T-cell (primary cell): ENCODE results near the gene BICD1. TPM values are rescaled to one million over a fixed set of nuclear protein-coding genes. Genes with fewer than 3 reads are reported as not detected.
A peak's percentile ranks its signal among the peaks of the same experiment; 100 is the strongest.

Experiments
- ATAC-seq, 4 experiments: fragments of 200-7000 bp in 3 of 4; fragments of 150-1000 bp in 1 of 4; cut with Tn5 transposase; replicated peaks in 1 of 4; 1 replicate in 3 of 4; 2 replicates in 1 of 4; pipeline ENCODE4 v1.10.0; 2021; ENCODE audit warnings: moderate library complexity in 3 of 4, mild to moderate bottlenecking in 2 of 4, moderate number of reproducible peaks in 1 of 4
- CTCF ChIA-PET, 2 donors: fragments of 300-600 bp; sonication (Branson Sonifier 250); formaldehyde crosslinking; loops; one replicate each; lab custom pipeline; 2022; ENCODE audit warnings: antibody characterized with exemption in 2 of 2; lab: Charles Lee
- POLR2A ChIA-PET, 2 donors: fragments of 300-600 bp; sonication (Branson Sonifier 250); formaldehyde crosslinking; loops; one replicate each; lab custom pipeline; 2022; ENCODE audit warnings: antibody characterized with exemption in 2 of 2; lab: Charles Lee
- DNase-seq, 35 experiments: peaks; one replicate each; pipeline versions ENCODE4 v3.0.0 to v3.0.0-alpha.2; 2013 to 2023
- H3K27ac ChIP-seq: one replicate; pipeline ENCODE4 v1.5.1; 2013; ENCODE audit warnings: low read length
- H3K27me3 ChIP-seq, 2 experiments: replicated peaks in 1 of 2; 1 replicate in 1 of 2; 2 replicates in 1 of 2; pipeline versions ENCODE4 v1.6.1 to v1.7.0; 2013; ENCODE audit warnings: low read length in 1 of 2, mixed read lengths in 1 of 2; ENCODE audit not compliant: control insufficient read depth in 2 of 2, insufficient read depth in 2 of 2; ENCODE audit errors: extremely low read depth in 1 of 2
- H3K36me3 ChIP-seq, 2 donors: 1 replicate in 1 of 2; 2 replicates in 1 of 2; pipeline versions ENCODE4 v1.6.1 to v1.7.0; 2013; ENCODE audit warnings: low read length in 1 of 2; ENCODE audit not compliant: control insufficient read depth in 2 of 2, insufficient read depth in 1 of 2; ENCODE audit errors: extremely low read depth in 1 of 2
- H3K4me1 ChIP-seq, 2 experiments: 1 replicate in 1 of 2; 2 replicates in 1 of 2; pipeline versions ENCODE4 v1.6.1 to v1.7.0; 2013; ENCODE audit warnings: low read length in 2 of 2, mixed read lengths in 1 of 2; ENCODE audit not compliant: insufficient read depth in 2 of 2, control insufficient read depth in 1 of 2; ENCODE audit errors: extremely low read depth in 1 of 2
- H3K4me3 ChIP-seq, 2 donors: 1 replicate in 1 of 2; 2 replicates in 1 of 2; pipeline versions ENCODE4 v1.5.1 to v1.7.0; 2013; ENCODE audit warnings: mild to moderate bottlenecking in 2 of 2, low read length in 1 of 2, moderate library complexity in 1 of 2; ENCODE audit not compliant: control insufficient read depth in 1 of 2; ENCODE audit errors: extremely low read depth in 1 of 2
- H3K9me3 ChIP-seq: 2 replicates; pipeline ENCODE4 v1.7.0; 2013
- H3K27ac Mint-ChIP-seq, 2 donors: one replicate each; pipeline ENCODE4 v1.8.0; 2020 to 2021; ENCODE audit warnings: mild to moderate bottlenecking in 2 of 2, mixed read lengths in 2 of 2
- H3K27me3 Mint-ChIP-seq, 2 donors: one replicate each; pipeline ENCODE4 v1.8.0; 2021 to 2022; ENCODE audit warnings: mixed read lengths in 2 of 2
- H3K36me3 Mint-ChIP-seq: one replicate; pipeline ENCODE4 v1.8.0; 2021; ENCODE audit warnings: mixed read lengths
- H3K4me1 Mint-ChIP-seq, 3 donors: one replicate each; pipeline ENCODE4 v1.8.0; 2020 to 2022; ENCODE audit warnings: mixed read lengths in 3 of 3, mild to moderate bottlenecking in 1 of 3
- H3K4me3 Mint-ChIP-seq, 3 donors: one replicate each; pipeline ENCODE4 v1.8.0; 2020 to 2022; ENCODE audit warnings: mild to moderate bottlenecking in 3 of 3, mixed read lengths in 3 of 3, moderate library complexity in 3 of 3
- H3K9me3 Mint-ChIP-seq, 3 donors: one replicate each; pipeline ENCODE4 v1.8.0; 2020 to 2022; ENCODE audit warnings: mixed read lengths in 3 of 3
- WGBS: methylation state at CpG from one replicate; pipeline ENCODE4 v1.1.5; 2013; ENCODE audit warnings: missing lambda C conversion rate; ENCODE audit not compliant: insufficient coverage; 5-methylcytosine and 5-hydroxymethylcytosine counted together
- total RNA-seq, 35 experiments: library from RNA in 6 of 35; stranded (reverse) in 6 of 35; fragments of 120-200 nt in 1 of 35; gene quantifications; one replicate each; pipeline versions ENCODE4 v1.2.1 to v1.2.4 and lab custom pipeline; 2013 to 2026

The BICD1 gene
- total RNA-seq, 5 donors from 2014 or later (not counting 1 experiment from before 2014, with no cell fraction given), result 17.2 to 19.6 (median 19.1) TPM

DNA sequence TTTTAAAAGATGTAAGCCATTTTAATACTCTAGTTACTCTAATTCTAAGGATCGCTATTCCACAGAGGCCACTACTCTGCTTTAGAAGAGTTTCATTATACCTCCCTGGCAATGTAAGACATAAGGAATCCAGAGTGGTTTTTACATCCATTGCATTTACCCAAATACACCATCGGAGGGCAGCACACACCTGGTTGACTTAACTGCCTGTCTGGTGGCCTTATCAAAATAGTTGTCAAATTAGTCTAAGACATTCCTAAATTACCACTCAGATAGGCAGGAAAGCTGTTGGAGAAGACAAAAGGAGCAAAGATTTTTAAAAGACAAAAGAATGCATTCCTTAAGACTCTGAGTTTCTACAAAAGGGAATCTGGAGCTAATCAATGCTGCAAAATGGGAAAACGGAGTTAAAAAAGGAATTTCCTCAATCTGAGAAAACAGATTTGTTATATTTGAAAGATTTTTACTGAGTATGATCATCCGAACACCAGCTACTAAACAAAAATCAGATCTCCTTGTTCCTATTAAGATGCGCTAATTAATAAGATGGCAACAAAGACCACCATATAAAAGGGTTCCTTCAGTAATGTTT lies 258.9 kb downstream of the BICD1 start:
- Histone ChIP-seq H3K9me3 (no peaks in the 10 kb centered on the region), H3K36me3 (no peaks in the 10 kb centered on the region), H3K27me3 (no peaks in the 10 kb centered on the region), H3K4me3 (no peak overlapping the region), H3K27ac (no peak overlapping the region), H3K4me1 (no peaks in the 10 kb centered on the region)
- WGBS, result no CpG with 5 or more reads among the region's 5 CpGs
- no peak overlapping the region for H3K27ac Mint-ChIP-seq
- no peaks in the 10 kb centered on the region for H3K27me3 Mint-ChIP-seq
- H3K36me3 Mint-ChIP-seq, result no peaks in the 10 kb centered on the region
- H3K9me3 Mint-ChIP-seq, result no peaks in the 10 kb centered on the region
- peak in 3 of 4 experiments; percentile 27 to 48 (median 40) for ATAC-seq
- H3K4me3 Mint-ChIP-seq, result no peak overlapping the region
- DNase-seq, result peak in 28 of 35 experiments; percentile 3 to 64 (median 18)
- H3K4me1 Mint-ChIP-seq, result no peaks in the 10 kb centered on the region
- ChIA-PET CTCF (interaction anchor here (0.5 to 1.1 kb wide), 5 partner anchors 362 to 719 kb away, joined by 3 to 5 read pairs (median 3); partner anchors contain the start of gene YARS2 (in 1 of the 2)), POLR2A (no interaction called here)

DNA sequence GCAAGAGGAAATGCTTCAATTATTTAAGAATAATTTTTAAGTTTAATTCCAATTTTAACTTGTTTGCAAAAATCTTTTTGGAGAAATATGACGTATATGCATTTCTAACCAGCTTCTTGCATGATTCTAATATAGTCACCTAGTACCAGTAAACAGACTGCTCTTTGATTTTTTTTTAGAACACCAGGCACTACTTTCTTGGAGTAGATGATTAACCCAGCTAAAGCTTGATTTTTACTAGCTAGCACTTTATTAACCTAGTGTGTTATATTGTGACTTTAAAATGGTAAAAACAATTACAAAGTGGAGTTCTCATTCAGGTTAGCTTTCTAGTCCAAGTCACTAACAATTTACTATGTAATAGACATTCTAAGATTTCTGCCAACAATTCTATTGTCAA lies 260.1 kb downstream of the BICD1 start:
- POLR2A ChIA-PET, result no interaction called here
- CTCF ChIA-PET, result interaction anchor here (0.6 to 1.1 kb wide), 3 partner anchors 388 to 843 kb away, joined by 3 to 6 read pairs (median 4); partner anchors contain the start of gene YARS2 (in 1 of the 2)
- no peaks in the 10 kb centered on the region for H3K27me3 ChIP-seq
- H3K36me3 ChIP-seq, result no peaks in the 10 kb centered on the region
- Mint-ChIP-seq H3K27me3 (no peaks in the 10 kb centered on the region), H3K27ac (no peak overlapping the region), H3K36me3 (no peaks in the 10 kb centered on the region), H3K4me1 (no peaks in the 10 kb centered on the region), H3K9me3 (no peaks in the 10 kb centered on the region), H3K4me3 (no peak overlapping the region)
- DNase-seq (no peak), ATAC-seq (no peak)
- no peaks in the 10 kb centered on the region for H3K9me3 ChIP-seq
- no peak overlapping the region for H3K4me3 ChIP-seq
- no peaks in the 10 kb centered on the region for H3K4me1 ChIP-seq
- no CpG with 5 or more reads among the region's 1 CpG for WGBS
- no peak overlapping the region for H3K27ac ChIP-seq

DNA sequence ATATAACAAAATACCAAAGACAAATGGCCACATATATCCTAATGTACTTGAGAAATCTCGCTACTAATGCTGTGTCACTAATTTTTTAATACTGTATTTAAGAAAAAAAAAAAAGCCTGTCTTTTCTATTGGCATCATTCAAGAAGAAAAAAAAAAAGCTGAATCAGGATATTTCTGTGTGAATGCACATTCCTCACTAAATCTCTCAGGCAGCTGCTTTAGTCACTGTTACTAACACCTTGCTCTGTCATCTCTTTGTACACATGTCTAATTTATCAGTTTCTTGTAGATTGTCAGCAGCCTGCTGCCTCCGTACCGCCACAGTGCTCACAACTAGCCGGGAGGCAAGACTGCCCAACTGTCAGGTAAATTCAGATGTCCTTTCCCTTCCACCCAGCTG lies 260.7 kb downstream of the BICD1 start:
- Mint-ChIP-seq H3K9me3 (no peaks in the 10 kb centered on the region), H3K4me3 (no peak overlapping the region), H3K4me1 (no peaks in the 10 kb centered on the region), H3K36me3 (no peaks in the 10 kb centered on the region), H3K27ac (no peak overlapping the region), H3K27me3 (no peaks in the 10 kb centered on the region)
- Histone ChIP-seq H3K4me1 (no peaks in the 10 kb centered on the region), H3K9me3 (no peaks in the 10 kb centered on the region), H3K4me3 (no peak overlapping the region), H3K27ac (no peak overlapping the region), H3K27me3 (no peaks in the 10 kb centered on the region), H3K36me3 (no peaks in the 10 kb centered on the region)
- CTCF ChIA-PET, result interaction anchor here in 1 of 2 donors (0.6 to 1.1 kb wide), 3 partner anchors 462 to 1566 kb away, joined by 3 to 6 read pairs (median 3); no protein-coding TSS in a partner anchor
- no peak for DNase-seq
- POLR2A ChIA-PET, result interaction anchor here in 1 of 2 donors (0.6 kb wide), 1 partner anchor 916 kb away, joined by 4 read pairs; no protein-coding TSS in a partner anchor
- ATAC-seq, result no peak
- 100% methylated on average over 3 of the region's 4 CpGs for WGBS

DNA sequence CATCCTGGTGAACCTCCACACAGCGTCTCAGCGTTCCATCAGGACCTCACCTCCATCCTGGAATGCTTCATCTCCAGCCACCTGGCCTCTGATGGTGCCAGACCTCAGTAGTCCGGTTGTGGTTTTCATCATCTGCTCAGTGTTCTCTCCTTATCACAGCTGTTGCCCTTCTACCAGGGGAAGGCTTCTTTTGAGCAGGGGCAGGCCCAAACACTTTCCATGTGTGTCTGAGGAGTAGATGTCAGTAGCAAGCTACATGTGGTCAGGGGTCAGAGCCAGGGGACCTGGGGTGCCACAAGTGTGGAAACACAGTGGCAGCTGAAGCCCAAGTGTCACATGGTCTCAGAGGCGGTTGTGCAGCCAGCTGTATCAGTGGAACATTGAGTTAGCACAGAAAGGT lies 262.6 kb downstream of the BICD1 start:
- H3K27me3 ChIP-seq, result no peaks in the 10 kb centered on the region
- no peaks in the 10 kb centered on the region for H3K4me1 ChIP-seq
- Mint-ChIP-seq H3K9me3 (no peaks in the 10 kb centered on the region), H3K4me3 (no peak overlapping the region), H3K27me3 (no peaks in the 10 kb centered on the region), H3K36me3 (no peaks in the 10 kb centered on the region), H3K27ac (no peak overlapping the region), H3K4me1 (no peaks in the 10 kb centered on the region)
- H3K9me3 ChIP-seq, result no peaks in the 10 kb centered on the region
- POLR2A ChIA-PET, result no interaction called here
- no peak overlapping the region for H3K4me3 ChIP-seq
- DNase-seq (no peak), ATAC-seq (no peak)
- H3K27ac ChIP-seq, result no peak overlapping the region
- no peaks in the 10 kb centered on the region for H3K36me3 ChIP-seq
- CTCF ChIA-PET, result no interaction called here
- WGBS, result 92% methylated on average over 1 of the region's 4 CpGs

DNA sequence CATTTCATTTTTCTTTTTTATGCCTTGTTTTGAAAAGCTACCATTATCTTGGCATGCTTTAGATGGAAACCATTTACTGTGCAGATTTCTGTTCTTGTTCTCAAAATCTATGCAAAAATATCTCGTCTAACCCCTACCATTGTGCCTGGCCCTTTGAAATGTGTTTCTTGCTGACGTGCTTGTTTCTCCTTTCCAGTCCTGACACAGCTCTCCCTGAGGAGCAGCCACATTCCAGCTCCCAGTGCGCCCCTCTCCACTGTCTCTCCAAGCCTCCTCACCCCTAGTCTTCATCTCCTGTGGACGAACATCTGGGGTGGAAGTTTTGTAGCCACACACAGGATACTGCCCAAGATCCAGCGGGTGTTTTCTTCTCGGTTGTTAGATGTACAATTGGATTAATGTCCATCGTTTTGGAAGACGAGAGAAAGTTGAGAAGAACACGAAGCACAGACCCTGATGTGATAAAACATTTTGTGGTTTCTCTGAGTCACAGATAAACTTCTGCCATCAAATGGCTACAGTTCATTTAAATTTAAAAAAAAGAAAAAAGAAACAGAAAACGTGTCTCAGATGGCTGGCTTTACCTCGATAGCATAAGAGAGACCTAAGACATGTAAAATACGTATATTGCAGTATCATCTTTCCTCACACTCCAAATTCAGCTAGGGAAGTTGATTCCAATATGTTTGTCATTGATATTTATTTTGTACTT lies 270.9 kb downstream of the BICD1 start:
- 94% methylated on average over 2 of the region's 12 CpGs for WGBS
- H3K4me1 Mint-ChIP-seq, result no peaks in the 10 kb centered on the region
- H3K27me3 ChIP-seq, result no peaks in the 10 kb centered on the region
- H3K9me3 ChIP-seq, result no peaks in the 10 kb centered on the region
- no peaks in the 10 kb centered on the region for H3K9me3 Mint-ChIP-seq
- peaks cover 0 to 4% of the 10 kb centered on the region in 2 donors for H3K27me3 Mint-ChIP-seq
- no peak overlapping the region for H3K4me3 Mint-ChIP-seq
- H3K27ac Mint-ChIP-seq, result no peak overlapping the region
- POLR2A ChIA-PET, result no interaction called here
- no peak for DNase-seq
- no peaks in the 10 kb centered on the region for H3K4me1 ChIP-seq
- H3K36me3 Mint-ChIP-seq, result no peaks in the 10 kb centered on the region
- no peaks in the 10 kb centered on the region for H3K36me3 ChIP-seq
- CTCF ChIA-PET, result interaction anchor here (0.6 to 0.9 kb wide), 2 partner anchors 80 to 309 kb away, joined by 3 read pairs; no protein-coding TSS in a partner anchor
- no peak overlapping the region for H3K27ac ChIP-seq
- no peak for ATAC-seq
- no peak overlapping the region for H3K4me3 ChIP-seq

DNA sequence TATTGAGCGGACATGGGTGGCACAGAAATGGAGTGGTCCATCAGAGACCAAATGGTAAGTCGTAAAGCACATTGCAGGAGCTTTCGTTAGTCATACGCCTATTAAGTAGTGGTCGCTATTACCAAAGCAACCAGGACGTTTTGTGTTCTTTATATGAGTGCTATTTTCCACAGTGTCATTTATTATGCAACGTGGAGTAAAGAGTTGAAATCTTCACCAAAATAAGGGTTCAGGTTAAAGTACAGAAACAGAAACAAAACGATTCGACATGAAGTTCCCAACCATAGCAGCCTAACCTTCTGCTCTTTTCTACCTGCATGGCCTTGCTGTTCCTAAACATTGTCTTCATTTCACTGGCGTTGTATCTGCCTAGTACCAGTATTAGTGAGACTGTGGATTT lies 272.6 kb downstream of the BICD1 start:
- Histone ChIP-seq H3K27me3 (no peaks in the 10 kb centered on the region), H3K4me1 (no peaks in the 10 kb centered on the region), H3K36me3 (no peaks in the 10 kb centered on the region), H3K27ac (no peak overlapping the region), H3K9me3 (no peaks in the 10 kb centered on the region), H3K4me3 (no peak overlapping the region)
- Mint-ChIP-seq H3K9me3 (no peaks in the 10 kb centered on the region), H3K27ac (no peak overlapping the region), H3K27me3 (peaks cover 0 to 4% of the 10 kb centered on the region in 2 donors), H3K4me3 (no peak overlapping the region), H3K4me1 (no peaks in the 10 kb centered on the region), H3K36me3 (no peaks in the 10 kb centered on the region)
- no peak for DNase-seq
- ChIA-PET CTCF (interaction anchor here in 1 of 2 donors (0.6 kb wide), 1 partner anchor 1659 kb away, joined by 3 read pairs; no protein-coding TSS in a partner anchor), POLR2A (interaction anchor here in 1 of 2 donors (0.6 kb wide), 1 partner anchor 14 kb away, joined by 5 read pairs; no protein-coding TSS in a partner anchor)
- 92% methylated on average over 5 of the region's 10 CpGs for WGBS
- ATAC-seq, result no peak
